Tibial nerve (tissue), 4 donors: ENCODE results near the gene LACTBL1.

Source experiments
- CTCF ChIP-seq, 5 experiments: fragments of 200-600 bp in 3 of 5; fragments of 450-650 bp in 2 of 5; sonication (generic) in 3 of 5; IDR thresholded peaks; one replicate each; pipeline ENCODE4 v1.5.1; 2016 to 2019; ENCODE audit warnings: antibody characterized with exemption in 5 of 5, mild to moderate bottlenecking in 3 of 5, moderate library complexity in 2 of 5
- EP300 ChIP-seq, 2 donors: sonication (generic); formaldehyde crosslinking; IDR thresholded peaks; one replicate each; pipeline ENCODE4 v1.6.1; 2017; ENCODE audit warnings: antibody characterized with exemption in 2 of 2, mild to moderate bottlenecking in 1 of 2
- POLR2A ChIP-seq, 2 donors: fragments of 450-650 bp; IDR thresholded peaks; one replicate each; pipeline ENCODE4 v1.6.1; 2017; ENCODE audit warnings: antibody characterized with exemption in 2 of 2, mild to moderate bottlenecking in 2 of 2, moderate library complexity in 2 of 2

- no peak for TF ChIP-seq EP300 (IDR thresholded peaks at IDR 0.05)
- no peak for TF ChIP-seq CTCF (IDR thresholded peaks at IDR 0.05)
- TF ChIP-seq POLR2A (IDR thresholded peaks at IDR 0.05): no peak
These were observed 3.4 kb downstream of the LACTBL1 start for GRCh38 chr1:22969304-22969709.
